Measurements from ENCODE around the gene BCAS3.

The BCAS3 gene

GRCh38 chr17:61398721-61399130 lies 721.1 kb downstream of the BCAS3 start:
- H3K36me3 ChIP-seq = peaks cover 55% of the 10 kb centered on the region
- no peaks in the 10 kb centered on the region for H3K9me3 ChIP-seq
- H3K4me1 ChIP-seq = peaks cover 23% of the 10 kb centered on the region
- no peak for TF ChIP-seq CTCF (IDR thresholded peaks at IDR 0.05; ENCODE audit: low read depth, low read length)
- peak overlapping the region; percentile 96 for H3K4me3 ChIP-seq (ENCODE audit: low read depth, low read length)
- no peak for DNase-seq
- H3K27me3 ChIP-seq = no peaks in the 10 kb centered on the region

- H3K9me3 ChIP-seq = no peaks in the 10 kb centered on the region
- H3K27me3 ChIP-seq = no peaks in the 10 kb centered on the region
- no peak for TF ChIP-seq CTCF (IDR thresholded peaks at IDR 0.05; ENCODE audit: low read depth, low read length)
- H3K4me1 ChIP-seq = peaks cover 22% of the 10 kb centered on the region
- H3K4me3 ChIP-seq (ENCODE audit: low read depth, low read length) = peak within 1 kb of the TSS; percentile 96
- peaks cover 61% of the 10 kb centered on the region for H3K36me3 ChIP-seq
- peak; percentile 94 for DNase-seq
Measured at GRCh38 chr17:61399131-61400065, 721.7 kb downstream of the BCAS3 start, which contains the start of gene TBX2. TSS of gene TBX2 (plus strand) at chr17:61399843. CDS start at chr17:61400177, 334 bp downstream.

GRCh38 chr17:61400066-61400716 lies 722.5 kb downstream of the BCAS3 start:
- Histone ChIP-seq H3K36me3 (peaks cover 69% of the 10 kb centered on the region), H3K9me3 (no peaks in the 10 kb centered on the region), H3K4me1 (peaks cover 14% of the 10 kb centered on the region), H3K27me3 (no peaks in the 10 kb centered on the region), H3K4me3 (ENCODE audit: low read depth, low read length) (peak overlapping the region; percentile 96)
- TF ChIP-seq CTCF (IDR thresholded peaks at IDR 0.05; ENCODE audit: low read depth, low read length) = no peak
- DNase-seq = peak; percentile 48

- peaks cover 74% of the 10 kb centered on the region for H3K36me3 ChIP-seq
- DNase-seq = peak; percentile 35
- H3K27me3 ChIP-seq = no peaks in the 10 kb centered on the region
- no peaks in the 10 kb centered on the region for H3K9me3 ChIP-seq
- H3K4me1 ChIP-seq = peaks cover 11% of the 10 kb centered on the region
- no peak for TF ChIP-seq CTCF (IDR thresholded peaks at IDR 0.05; ENCODE audit: low read depth, low read length)
- H3K4me3 ChIP-seq (ENCODE audit: low read depth, low read length) = peak overlapping the region; percentile 96
Measured at GRCh38 chr17:61400717-61401388, 723.2 kb downstream of the BCAS3 start.

GRCh38 chr17:61401389-61402072 lies 723.9 kb downstream of the BCAS3 start:
- Histone ChIP-seq H3K4me1 (peaks cover 15% of the 10 kb centered on the region), H3K4me3 (ENCODE audit: low read depth, low read length) (peak overlapping the region; percentile 96)

More at GRCh38 chr17:61401389-61402072, 723.9 kb downstream of the BCAS3 start:
- no peaks in the 10 kb centered on the region for H3K9me3 ChIP-seq
- DNase-seq = peak; percentile 31
- no peaks in the 10 kb centered on the region for H3K27me3 ChIP-seq
- peaks cover 76% of the 10 kb centered on the region for H3K36me3 ChIP-seq
- no peak; the same call in 1 of the 2 replicates for TF ChIP-seq CTCF (IDR thresholded peaks at IDR 0.05; ENCODE audit: low read depth, low read length)
